ENCODE results near the gene SIPA1L2.

- TF ChIP-seq EP300 (IDR thresholded peaks at IDR 0.05; ENCODE audit: borderline replicate concordance) = no peak
- no peak for TF ChIP-seq RAD21 (IDR thresholded peaks at IDR 0.05; ENCODE audit: low read depth)
- TF ChIP-seq MAX (IDR thresholded peaks at IDR 0.05) = no peak
- TF ChIP-seq TAF1 (IDR thresholded peaks at IDR 0.05; ENCODE audit: low read depth) = no peak
- TF ChIP-seq YY1 (IDR thresholded peaks at IDR 0.05; ENCODE audit: low read depth) = no peak
- no peak for TF ChIP-seq TEAD4 (IDR thresholded peaks at IDR 0.05)
- TF ChIP-seq REST (IDR thresholded peaks at IDR 0.05; ENCODE audit: low read depth) = no peak
Measured at GRCh38 chr1:232635279-232635678, 5.3 kb upstream of the SIPA1L2 start.
